ENCODE data around the gene MYH14.
"Not testable (repeated sequence)": the region's sequence is repeated elsewhere in the genome, so short reads cannot be mapped to it uniquely, and the experiment has no call there.

Gene MYH14

DNA sequence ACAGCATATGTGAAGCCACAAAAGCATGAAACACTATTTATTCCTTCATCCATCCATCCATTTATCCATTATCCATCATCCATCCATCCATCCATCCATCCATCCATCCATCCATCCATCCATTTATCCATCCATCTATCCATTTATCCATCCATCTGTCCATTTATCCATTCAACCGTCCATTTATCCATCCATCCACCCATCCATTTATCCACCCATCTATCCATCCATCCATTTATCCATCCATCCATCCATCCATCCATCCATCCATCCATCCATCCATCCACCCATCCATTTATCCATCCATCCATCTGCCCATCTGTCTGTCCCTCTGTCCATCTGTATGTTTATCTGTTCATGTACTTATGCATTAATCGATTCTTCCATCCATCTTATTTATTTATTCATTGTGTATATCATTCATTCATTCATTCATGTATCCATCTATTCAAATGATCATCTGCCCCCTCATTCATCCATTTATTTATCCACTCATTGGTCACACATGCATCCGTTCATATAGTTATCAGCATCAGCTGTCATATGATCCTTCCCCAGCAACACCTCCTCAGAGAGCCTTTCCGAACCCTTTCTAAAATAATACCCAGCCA is 7.0 kb upstream of the MYH14 start:
- DNase-seq: no peak

DNA sequence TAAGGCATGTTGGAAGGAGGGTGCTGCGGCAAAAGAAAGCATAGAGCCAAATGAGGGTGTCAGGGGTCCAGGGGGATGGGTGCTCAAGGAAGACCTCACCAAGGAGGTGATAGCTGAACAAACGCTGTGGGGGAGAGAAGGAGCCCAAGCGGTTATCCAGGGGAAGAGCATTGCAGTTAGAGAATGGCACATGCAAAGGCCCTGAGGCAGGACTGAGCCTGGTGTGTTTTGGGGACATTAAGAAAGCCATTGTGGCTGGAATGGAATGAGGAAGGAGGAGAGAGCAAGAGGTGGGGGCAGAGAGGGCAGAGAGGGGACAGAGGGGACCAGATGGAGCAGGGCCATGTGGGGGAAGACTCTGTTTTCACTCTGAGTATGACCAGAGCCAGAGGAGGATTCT is 6.1 kb upstream of the MYH14 start:
- DNase-seq: no peak

DNA sequence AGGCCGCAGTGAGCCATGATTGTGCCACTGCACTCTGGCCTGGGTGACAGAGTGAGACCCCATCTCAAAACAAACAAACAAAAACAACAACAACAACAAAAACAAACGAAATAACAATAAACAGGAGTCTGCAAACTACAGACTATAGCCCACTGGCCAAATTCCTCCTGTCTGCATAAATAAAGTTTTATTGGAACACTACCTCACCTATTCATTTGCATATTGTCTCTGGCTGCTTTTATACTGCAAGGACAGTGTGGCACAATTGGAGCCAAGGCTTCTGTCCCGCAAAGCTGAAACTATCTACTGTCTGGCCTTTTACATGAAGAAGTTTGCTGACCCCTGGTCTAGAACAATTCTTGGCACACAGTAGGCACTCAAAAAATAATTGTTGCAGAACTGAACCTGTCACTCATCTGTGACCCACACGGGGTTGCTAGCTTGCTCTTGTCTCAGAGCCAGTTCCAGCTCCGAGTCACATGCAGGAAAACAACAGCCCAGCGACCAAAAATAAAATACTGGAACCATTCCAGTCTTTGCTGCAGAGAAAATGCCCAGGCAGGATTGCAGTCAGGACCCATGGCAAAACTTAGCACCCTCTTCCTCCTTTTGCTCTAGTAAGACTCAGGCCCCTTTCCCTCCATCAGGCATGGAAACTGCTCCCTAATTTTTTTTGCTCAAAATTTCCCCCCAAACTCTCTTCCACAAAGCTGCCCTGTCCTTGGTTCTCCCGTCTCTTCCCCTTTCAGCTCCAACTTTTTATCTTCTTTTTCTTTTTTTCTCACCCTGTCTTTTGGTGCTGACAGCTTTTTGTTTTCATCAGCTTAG is 4.8 kb upstream of the MYH14 start:
- no peak for DNase-seq

DNA sequence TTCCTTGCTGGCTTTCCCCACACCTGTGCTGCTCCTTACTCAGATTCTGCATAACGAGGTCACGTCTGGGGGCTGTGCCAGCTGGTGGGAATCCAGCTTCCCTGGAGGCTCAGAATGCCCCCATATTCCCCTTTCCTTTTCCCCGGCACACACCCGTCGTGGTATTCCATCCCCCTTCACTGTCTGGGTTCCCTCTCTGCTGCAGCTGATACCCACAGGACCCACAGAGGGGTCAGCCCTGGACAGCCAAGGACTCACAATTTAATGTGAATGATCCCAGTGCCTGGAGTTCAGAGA is 4.2 kb upstream of the MYH14 start:
- no peak for DNase-seq

DNA sequence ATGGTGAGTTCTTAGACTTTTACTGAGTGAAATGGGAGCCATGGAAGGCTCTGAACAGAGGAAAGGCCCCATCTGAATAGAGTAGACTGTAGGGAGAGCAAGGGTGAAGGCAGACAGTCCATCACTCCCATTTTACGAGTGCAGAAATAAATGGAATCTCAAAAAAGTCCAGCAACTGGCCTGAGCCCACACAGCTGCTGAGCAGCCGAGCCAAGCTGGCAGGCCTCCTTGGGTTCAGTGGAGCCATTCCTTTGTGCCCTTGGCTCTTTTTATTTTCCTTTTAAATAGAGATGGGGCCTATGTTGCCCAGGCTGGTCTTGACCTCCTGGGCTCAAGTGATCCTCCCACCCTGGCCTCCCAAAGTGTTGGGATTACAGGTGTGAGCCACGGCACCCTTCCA is 1.0 kb upstream of the MYH14 start:
- DNase-seq: no peak

DNA sequence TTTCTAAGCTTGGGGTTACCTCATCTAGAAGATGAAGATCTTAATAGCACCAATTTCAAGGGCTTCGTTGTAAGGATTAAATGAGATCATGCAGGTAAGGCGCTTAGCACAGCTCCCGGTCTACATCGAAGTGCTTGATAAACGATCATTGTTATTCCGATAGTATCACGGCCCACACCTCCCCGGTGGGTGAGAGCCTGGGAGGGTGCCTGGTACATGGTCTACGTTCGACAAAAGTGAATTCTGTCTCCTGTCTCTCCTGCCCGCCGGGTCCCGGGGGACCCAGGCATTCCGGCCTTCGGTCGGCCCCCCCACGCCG is 501 bp upstream of the MYH14 start:
- DNase-seq: no peak

DNA sequence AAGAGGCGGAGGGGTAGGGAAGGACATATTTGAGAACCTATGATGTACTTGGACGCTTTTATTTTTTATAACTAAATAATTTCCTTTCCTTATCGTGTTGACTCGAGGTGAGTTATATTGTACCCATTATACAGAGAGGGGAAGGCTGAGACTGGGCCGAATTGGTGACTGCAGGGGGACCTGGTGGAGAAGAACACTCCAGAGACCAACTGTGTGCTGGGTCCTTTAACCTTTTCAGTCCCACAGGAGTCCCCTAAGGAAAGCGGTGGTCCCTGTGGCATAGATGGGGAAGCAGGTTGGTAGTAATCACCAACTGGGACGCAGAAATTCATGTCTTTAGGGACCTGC is 633 bp downstream of the MYH14 start:
- no peak for DNase-seq

DNA sequence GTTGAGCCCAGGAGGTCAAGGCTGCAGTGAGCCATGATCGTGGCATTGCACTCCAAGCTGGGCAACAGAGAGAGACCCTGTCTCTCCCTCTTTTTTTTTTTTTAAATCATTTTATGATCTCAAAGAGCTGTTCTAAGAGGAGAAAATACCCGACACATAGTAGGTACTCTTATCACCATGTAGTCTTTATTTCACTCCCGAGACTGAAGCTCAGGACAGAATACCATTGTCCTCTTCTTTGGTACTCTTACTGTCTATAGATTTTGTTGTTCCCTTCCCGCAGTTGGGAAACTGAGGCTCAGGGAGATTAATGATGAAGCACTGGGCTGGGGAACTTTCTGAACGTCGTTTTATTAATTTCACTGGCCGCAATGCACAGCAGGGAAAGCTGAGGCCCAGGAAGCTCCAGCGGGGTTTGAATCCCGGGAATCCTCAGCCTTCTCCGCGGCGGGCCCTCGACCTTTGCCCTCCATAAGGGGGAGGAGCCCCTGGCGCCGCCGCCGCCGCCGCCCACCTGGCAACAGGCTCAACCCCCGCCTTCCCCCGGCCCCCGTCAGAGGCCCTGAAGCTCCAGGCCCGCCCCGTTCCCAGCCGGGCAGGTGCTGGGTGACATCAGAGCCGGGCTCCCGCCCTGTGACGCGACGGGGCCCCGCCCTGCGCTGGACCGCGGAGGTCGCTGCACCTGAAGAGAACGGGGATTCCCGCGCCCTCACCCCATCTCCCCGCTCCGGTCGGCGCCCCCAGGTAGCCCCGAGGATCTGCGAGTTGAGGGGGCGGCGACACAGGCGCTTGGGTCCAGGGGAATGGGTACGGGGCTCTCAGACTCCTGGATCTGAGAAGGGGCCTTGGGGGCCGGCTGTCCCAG is 1.6 kb downstream of the MYH14 start:
- DNase-seq: no peak

DNA sequence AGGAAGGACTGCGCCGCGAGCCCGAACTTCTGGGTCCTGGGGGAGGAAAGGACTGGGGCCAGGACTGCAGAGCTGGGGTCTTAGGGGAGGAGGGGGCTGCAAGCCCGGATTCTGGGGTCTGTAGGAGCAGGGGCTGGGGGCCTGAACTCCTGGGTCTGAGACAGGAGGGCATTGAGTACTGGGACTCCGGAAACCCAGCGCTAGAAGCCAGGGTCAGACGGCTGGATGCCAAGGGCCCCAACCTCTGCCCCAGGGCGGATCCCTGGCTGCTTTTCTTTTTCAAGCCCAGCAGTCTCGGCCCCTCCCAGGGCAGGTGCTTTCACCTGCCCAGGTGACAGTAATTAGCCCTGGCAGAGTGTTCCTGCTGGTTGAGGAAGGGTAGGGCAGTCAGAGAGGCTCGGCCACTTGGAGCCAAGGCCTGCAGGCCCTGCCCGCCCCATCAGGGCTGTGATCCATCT is 2.3 kb downstream of the MYH14 start:
- DNase-seq: peak; percentile 48

DNA sequence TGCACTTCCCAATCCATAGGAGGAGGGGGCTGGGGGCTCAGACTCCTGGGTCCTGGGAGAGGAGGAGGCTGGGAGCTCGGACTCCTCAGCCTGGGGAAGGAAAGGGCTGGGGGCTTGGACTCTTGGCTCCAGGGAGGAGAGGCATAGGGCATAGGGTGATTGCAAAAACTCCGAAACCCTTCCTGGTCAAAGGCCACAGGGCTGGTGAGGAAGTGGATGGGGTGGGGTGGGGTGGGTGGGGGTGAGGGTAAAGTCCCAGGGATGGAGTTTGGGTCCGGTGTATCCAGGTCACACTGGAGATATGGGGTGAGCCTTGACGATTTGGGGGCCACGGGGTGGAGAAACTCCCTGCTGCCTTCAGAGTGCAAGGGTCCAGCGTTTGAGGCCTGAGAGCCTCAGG is 2.8 kb downstream of the MYH14 start:
- no peak for DNase-seq

DNA sequence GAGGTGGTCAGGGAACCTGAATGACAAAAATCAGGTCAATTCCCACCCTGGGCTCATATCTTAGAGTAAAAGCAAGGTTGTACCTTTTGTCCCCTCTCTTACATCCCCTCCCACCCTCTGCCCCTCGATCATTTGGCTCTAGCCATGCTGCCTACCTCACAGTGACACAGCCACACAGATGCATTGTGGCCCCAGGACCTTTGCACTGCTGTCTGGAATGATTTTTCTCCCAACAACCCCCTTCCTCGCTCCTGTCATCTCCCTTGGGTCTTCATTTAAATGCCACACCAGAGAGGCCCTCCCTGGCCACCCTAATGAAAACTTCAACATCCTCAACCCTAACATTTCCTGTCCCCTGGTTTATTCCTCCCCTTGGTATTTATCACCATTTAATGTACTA is 4.3 kb downstream of the MYH14 start:
- DNase-seq: no peak

DNA sequence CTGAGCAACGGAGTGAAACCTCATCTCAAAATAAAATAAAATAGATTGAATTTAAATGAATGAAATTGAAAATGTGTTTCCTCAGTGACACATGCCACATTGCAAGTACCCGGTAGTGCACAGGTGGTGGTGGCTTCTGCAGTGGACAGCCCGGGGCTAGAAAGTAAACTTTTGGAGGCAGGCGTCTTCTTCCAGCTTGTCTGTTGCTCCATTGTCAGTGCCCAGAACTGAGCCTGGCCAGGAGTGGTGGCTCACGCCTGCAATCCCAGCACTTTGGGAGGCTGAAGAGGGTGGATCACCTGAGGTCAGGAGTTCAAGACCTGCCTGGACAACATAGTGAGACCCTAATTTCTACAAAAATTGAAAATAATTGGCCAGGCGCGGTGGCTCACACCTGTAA is 5.7 kb downstream of the MYH14 start:
- DNase-seq: no peak

DNA sequence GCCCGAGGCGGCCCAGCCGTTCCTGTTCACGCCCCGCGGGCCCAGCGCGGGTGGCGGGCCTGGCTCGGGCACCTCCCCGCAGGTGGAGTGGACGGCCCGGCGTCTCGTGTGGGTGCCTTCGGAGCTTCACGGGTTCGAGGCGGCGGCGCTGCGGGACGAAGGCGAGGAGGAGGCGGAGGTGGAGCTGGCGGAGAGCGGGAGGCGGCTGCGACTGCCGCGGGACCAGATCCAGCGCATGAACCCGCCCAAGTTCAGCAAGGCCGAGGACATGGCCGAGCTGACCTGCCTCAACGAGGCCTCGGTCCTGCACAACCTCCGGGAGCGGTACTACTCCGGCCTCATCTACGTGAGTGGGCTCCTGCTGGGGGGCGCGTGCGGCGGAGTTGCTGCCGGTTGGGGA is 7.0 kb downstream of the MYH14 start:
- DNase-seq: no peak

DNA sequence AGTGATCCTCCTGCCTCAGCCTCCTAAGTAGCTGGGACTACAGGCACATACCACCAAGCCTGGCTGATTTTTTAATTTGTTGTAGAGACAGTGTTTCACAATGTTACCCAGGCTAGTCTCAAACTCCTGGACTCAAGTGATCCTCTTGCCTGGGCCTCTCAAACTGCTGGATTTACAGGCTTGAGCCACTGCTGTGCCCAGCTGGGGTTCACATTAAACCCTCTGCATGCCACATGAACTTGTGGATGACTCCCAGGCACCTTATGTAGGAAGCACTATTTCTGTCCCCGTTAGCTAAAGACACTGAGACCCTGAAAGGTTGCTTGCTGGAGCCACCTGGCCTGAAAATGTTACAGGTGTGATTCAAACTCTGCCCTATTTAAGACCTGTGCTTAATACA is 10.5 kb downstream of the MYH14 start:
- no peak for DNase-seq

DNA sequence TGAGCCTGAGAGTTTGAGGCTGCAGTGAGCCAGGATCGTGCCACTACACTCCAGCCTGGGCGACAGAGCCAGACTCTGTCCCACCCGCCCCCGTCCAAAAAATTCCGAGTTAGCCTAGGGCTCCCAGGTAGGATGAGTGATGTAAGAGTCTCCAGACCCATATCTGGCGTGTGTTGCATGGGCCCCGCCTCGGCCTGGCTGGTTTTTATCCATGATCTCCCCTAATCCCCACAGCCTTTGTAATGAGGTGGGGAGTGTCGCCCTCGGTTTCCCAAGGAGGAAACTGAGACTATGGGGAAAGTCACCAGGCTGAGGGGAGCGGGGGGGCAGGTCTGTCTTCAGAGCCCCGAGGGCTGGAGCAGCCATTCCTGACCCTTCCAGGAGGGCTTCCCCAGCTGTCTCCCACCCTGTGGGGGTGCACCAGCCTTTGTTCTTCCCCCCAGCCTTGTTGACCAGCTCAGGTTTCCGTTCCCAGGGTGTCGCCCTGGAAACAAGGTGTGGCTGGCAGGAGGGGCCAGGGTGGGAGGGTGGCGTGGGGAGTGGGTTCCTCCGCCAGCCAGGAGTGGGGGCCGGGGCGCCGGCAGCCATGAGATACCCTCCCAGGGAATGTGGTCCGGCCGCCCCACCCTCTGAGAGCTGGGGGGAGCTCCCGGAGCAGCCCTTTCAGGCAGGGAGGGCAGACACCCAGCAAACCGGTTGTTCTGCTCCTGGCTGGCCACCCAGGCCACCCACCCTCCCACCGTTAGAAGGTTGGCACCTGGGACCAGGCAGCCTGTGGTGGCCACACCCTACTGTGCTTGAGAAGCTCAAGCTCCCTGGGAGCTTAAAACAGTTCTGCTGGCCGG is 11.5 kb downstream of the MYH14 start:
- no peak for DNase-seq

DNA sequence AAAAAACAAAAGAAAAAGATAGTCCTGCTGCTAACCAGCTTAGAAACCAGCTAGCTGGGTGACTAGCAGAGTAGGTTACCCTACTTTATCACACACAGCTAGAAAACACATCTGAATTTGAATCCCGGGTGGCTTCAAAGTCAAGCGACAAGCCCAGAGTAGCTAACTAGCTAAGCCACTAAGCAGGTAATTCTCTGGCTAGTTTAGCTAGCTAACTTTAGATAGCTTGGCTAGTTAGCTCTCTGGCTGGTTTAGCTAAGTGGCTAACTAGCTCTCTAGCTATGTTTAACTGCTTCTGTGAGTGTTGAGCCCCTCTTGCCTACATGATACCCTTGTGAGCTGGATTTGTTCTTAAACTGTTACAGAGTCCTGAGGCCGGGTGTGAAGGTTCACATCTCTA is 12.4 kb downstream of the MYH14 start:
- no peak for DNase-seq

DNA sequence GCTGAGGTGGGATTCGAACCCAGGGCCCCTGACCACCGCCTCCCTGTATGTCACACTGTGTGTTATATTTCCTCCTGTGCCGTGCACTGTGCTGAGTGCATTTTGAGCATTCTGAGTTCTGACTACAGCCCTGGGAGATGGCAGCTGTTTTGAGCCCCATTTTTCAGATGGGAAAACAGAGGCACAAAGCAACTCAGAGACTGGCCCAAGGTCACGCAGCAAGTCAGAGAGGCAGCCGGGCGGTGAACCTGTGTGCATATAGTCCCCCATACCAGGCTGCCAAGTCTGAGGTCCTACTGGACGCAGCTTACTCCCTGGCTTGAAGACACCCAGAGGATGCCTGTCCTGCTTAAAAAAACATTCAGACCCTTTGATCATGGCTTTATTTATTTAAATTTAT is 17.7 kb downstream of the MYH14 start:
- DNase-seq: no peak

DNA sequence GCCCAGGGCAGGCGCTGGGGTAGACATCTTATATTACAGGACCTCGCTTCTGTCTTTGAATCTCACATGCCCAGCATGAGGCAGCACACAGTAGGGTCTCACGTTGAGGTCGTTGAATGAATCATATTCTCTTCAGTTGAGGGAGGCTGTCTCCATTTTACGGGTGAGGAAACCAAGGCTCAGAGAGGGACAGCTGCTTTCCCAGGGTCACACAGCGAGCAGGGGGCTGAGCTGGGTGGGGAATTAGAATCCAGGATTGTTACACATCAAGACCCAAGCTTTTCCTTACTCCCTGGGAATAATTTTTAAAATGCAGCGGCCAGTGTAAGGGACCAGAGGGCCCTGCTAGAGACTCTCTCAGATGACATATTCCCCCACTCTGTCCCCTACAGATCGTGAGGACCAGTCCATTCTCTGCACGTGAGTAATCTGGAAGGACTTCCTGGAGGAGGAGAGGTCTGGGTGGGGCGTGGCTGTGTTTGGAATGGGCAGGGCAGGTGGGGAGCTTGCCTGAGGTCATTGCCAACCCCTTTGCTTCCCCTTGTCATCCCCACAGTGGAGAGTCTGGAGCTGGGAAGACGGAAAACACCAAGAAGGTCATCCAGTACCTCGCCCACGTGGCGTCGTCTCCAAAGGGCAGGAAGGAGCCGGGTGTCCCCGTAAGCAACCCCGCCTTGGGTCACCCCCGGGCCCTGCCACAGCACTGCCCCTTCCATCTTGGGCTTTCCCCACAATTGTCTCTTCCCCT is 19.4 kb downstream of the MYH14 start:
- no peak for DNase-seq

DNA sequence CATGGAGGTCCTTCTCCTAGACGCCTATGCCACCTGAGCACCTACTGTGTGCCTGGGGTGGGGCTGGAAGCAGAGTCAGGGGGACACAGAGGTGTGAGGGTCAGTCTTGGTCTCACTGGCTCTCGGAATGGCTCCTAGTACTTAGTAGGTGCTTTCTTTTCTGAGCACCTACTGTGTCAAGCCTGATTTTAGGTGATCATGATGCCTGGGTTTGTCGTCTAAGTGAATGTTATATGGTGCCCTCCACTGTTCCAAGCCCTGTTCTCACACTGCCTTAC is 20.0 kb downstream of the MYH14 start:
- no peak for DNase-seq

DNA sequence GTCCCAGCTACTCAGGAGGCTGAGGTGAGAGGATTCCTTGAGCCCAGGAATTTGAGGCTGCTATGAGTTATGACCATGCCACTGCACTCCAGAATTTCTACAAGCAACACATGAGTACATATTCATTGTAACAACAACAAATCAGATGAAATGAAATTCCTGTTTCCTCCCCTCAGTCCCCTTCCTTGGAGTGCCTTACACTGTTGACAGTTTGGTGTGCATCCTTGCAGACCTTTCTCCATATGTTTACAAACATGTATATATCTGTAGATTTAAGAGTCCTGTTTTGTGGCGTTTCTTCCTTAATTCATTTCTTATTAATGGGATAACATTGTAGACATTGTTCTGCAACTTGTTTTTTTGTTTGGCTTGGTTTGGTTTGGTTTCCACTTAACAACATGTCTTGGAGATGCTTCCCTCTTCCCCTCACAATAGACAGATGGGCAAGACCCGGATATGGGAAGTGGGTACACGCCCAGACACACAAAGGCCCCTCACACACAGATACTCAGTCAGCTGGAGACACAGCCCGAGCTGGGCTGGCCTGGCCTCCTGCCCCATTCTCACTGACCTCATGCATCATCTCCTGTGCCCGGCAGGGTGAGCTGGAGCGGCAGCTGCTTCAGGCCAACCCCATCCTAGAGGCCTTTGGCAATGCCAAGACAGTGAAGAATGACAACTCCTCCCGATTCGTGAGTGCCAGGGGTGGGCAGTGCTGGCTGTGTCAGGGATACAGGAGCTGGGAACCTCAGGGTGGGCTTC is 21.7 kb downstream of the MYH14 start:
- no peak for DNase-seq

DNA sequence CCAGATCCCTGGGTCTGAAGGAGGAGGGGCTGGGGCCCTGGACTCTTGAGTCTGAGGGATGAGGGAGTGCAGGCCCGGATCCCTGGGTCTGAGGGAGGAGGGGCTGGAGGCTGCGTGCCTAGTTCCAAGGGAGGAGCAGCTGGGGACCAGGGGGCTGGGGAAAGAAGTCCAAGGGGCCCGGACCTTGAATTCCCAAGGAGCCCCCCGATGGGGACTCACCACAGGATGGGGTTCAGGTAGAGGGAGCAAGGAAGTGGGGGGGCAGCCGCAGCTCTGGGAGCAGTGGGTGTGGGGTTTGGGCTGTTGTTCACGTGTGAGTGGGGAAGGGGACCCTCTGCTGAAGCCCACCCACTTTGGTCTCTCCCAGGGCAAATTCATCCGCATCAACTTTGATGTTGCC is 23.1 kb downstream of the MYH14 start:
- DNase-seq: no peak

DNA sequence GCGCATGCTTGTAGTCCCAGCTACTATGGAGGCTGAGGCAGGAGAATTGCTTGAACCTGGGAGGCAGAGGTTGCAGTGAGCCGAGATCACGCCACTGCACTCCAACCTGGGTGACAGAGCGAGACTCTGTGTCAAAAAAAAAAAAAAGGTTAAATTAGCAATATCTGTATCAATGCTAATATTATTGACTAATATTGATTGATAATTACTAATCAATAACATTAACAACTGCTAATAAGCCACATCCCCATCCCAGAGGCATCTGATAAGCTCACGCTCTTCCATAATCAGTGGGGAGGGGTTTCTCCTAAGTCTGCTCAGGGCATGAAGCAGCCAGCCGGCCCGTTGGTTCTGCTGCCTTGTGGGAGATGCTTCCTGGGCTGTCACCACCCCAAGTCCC is 24.7 kb downstream of the MYH14 start:
- not testable (repeated sequence) for DNase-seq
